T-helper 1 cell treated with Interleukin-12 subunit alpha and Interleukin-12 subunit beta and Interleukin-4 antibody, amounts not matched to agents 30 μg/mL and 1 μg/mL, for 36 hours (primary cell): ENCODE data around the gene PCSK9.

ENCODE experiments used
- H3K27ac Mint-ChIP-seq: one replicate; pipeline ENCODE4 v1.8.0; 2021; ENCODE audit warnings: mild to moderate bottlenecking, mixed read lengths
- H3K27me3 Mint-ChIP-seq: one replicate; pipeline ENCODE4 v1.8.0; 2021; ENCODE audit warnings: low read depth, mixed read lengths
- H3K36me3 Mint-ChIP-seq: one replicate; pipeline ENCODE4 v1.8.0; 2021; ENCODE audit warnings: low read depth, mixed read lengths
- H3K4me1 Mint-ChIP-seq: one replicate; pipeline ENCODE4 v1.8.0; 2021; ENCODE audit warnings: low read depth, mixed read lengths
- H3K4me3 Mint-ChIP-seq: one replicate; pipeline ENCODE4 v1.8.0; 2021; ENCODE audit warnings: mild to moderate bottlenecking, moderate library complexity, mixed read lengths
- H3K9me3 Mint-ChIP-seq: one replicate; pipeline ENCODE4 v1.8.0; 2021; ENCODE audit warnings: mixed read lengths

The PCSK9 gene

DNA sequence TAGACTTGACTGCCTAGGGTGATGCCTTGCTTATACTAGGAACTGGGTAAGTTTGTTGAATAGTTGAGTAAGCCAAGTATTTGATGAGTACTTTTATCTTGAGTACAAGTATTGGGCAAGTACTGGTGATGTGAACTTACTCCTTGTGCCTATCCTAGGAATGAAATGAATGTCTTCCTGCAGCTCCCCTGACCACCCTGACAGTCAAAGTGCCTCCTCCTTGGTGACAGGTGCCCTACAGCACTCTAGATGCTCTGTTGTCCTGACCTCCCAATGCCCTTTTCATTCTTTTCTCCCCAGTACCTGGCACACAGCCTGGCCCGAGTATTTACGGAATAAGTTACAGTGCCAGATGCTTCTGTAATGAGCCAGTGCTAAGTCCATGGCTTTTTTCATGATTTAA lies 25.5 kb downstream of the PCSK9 start:
- H3K9me3 Mint-ChIP-seq = no peaks in the 10 kb centered on the region
- H3K4me3 Mint-ChIP-seq = no peak overlapping the region
- peaks cover 22% of the 10 kb centered on the region for H3K36me3 Mint-ChIP-seq
- peaks cover 14% of the 10 kb centered on the region for H3K4me1 Mint-ChIP-seq
- H3K27ac Mint-ChIP-seq = peak overlapping the region; percentile 11
- no peaks in the 10 kb centered on the region for H3K27me3 Mint-ChIP-seq

DNA sequence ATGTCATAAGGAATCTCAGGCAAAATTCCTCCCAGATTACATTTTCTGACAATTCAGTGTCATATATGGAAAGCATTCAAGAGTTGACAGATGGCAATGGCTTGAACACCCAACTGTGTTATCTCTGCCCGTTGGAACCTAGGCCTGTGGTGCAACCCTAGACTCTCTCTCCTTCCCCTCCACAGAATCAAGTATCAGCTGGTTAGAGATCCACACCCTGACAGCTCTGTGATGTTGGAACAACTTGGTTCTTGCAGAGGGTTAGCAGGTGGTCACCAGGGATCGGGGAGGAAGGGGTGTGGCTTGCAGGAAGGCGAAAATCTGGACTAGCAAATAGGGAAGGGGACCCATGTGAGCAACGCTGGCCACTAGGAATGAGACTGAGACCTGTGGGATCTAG lies 26.3 kb downstream of the PCSK9 start:
- H3K9me3 Mint-ChIP-seq = no peaks in the 10 kb centered on the region
- H3K4me3 Mint-ChIP-seq = no peak overlapping the region
- no peaks in the 10 kb centered on the region for H3K27me3 Mint-ChIP-seq
- H3K36me3 Mint-ChIP-seq = peaks cover 30% of the 10 kb centered on the region
- H3K4me1 Mint-ChIP-seq = peaks cover 9% of the 10 kb centered on the region
- no peak overlapping the region for H3K27ac Mint-ChIP-seq

- Mint-ChIP-seq H3K27me3 (no peaks in the 10 kb centered on the region), H3K9me3 (no peaks in the 10 kb centered on the region), H3K4me1 (peaks cover 5% of the 10 kb centered on the region), H3K36me3 (peaks cover 40% of the 10 kb centered on the region), H3K4me3 (no peak overlapping the region), H3K27ac (no peak overlapping the region)
Observed at GRCh38 chr1:55067022-55067778, 27.9 kb downstream of the PCSK9 start.

GRCh38 chr1:55067914-55068313 lies 28.6 kb downstream of the PCSK9 start:
- Mint-ChIP-seq H3K9me3 (no peaks in the 10 kb centered on the region), H3K4me3 (no peak overlapping the region), H3K36me3 (peaks cover 46% of the 10 kb centered on the region), H3K27ac (no peak overlapping the region), H3K4me1 (peaks cover 5% of the 10 kb centered on the region), H3K27me3 (no peaks in the 10 kb centered on the region)

DNA sequence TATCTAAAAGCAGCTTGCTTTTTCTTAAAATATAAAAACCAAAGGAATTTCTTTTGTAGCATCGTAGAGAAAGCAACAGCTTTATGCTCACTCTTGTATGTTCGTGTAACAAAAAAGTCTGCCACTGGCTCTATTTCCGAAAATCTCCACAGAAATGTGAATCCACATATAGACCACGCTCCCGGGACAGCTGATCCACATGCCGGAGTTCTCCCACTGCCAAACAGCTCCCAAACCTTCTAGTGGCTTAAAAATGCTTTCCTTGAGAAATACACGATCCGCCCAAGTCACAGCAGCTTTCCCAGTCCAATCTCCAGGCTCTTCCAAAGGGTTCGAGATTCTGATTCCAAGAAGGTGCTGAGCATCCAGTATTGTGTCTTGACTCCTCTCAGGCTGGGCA lies 29.3 kb downstream of the PCSK9 start:
- no peaks in the 10 kb centered on the region for H3K27me3 Mint-ChIP-seq
- H3K27ac Mint-ChIP-seq = no peak overlapping the region
- peaks cover 11% of the 10 kb centered on the region for H3K4me1 Mint-ChIP-seq
- no peaks in the 10 kb centered on the region for H3K9me3 Mint-ChIP-seq
- peaks cover 49% of the 10 kb centered on the region for H3K36me3 Mint-ChIP-seq
- H3K4me3 Mint-ChIP-seq = no peak overlapping the region

- no peaks in the 10 kb centered on the region for H3K27me3 Mint-ChIP-seq
- peaks cover 11% of the 10 kb centered on the region for H3K4me1 Mint-ChIP-seq
- peaks cover 50% of the 10 kb centered on the region for H3K36me3 Mint-ChIP-seq
- H3K27ac Mint-ChIP-seq = no peak overlapping the region
- H3K4me3 Mint-ChIP-seq = no peak overlapping the region
- no peaks in the 10 kb centered on the region for H3K9me3 Mint-ChIP-seq
Observed at GRCh38 chr1:55069280-55069679, 29.9 kb downstream of the PCSK9 start.

DNA sequence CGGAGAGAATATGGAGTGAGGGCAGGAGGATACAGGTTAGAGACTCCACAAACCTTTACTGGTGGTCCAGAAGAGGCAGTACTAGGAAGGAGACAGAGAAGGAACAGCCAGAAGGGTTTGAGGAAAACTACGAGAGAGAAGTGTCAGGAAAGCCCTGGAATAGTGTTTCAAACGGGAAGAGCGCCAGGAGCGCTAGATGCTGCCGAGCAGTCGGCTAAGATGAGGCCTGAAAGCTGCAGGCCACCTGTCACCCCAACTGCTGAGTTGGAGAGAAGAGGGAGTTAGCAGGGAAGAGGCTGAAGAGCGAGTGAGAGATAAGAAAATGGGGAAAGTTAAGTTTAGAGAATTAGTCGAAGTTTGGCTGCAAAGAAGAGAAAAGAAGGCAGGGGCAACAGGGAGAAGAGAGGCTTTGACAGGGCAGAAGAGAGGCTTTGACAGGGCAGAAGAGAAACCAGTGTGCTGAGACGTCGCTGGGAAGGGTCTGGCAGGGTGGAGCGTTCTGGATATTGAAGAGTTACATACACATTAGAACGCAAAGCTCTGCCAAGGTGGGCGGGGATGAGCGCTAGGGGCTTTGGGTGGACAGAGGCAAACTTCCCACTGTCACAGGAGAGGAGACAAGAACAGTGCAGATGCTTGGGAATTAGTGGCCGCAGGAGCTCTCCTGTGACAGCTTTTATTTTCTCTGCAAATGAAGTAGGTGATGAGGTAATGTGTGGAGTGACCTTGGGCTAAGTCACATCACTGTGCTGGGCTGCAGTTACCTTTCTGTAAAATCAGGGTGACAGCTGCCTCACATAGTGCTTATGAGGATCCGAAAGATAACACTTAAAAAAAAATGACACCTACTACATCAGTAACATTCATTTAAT lies 31.2 kb downstream of the PCSK9 start:
- Mint-ChIP-seq H3K27me3 (no peaks in the 10 kb centered on the region), H3K4me1 (peaks cover 15% of the 10 kb centered on the region), H3K27ac (peak overlapping the region; percentile 33), H3K9me3 (no peaks in the 10 kb centered on the region), H3K36me3 (peaks cover 58% of the 10 kb centered on the region), H3K4me3 (no peak overlapping the region)

GRCh38 chr1:55071477-55071876 lies 32.1 kb downstream of the PCSK9 start:
- peaks cover 63% of the 10 kb centered on the region for H3K36me3 Mint-ChIP-seq

GRCh38 chr1:55073187-55073916 lies 34.0 kb downstream of the PCSK9 start:
- Mint-ChIP-seq H3K4me1 (peaks cover 10% of the 10 kb centered on the region), H3K9me3 (no peaks in the 10 kb centered on the region), H3K4me3 (no peak overlapping the region), H3K36me3 (peaks cover 57% of the 10 kb centered on the region), H3K27ac (peak overlapping the region; percentile 18), H3K27me3 (no peaks in the 10 kb centered on the region)

More at GRCh38 chr1:55071477-55071876, 32.1 kb downstream of the PCSK9 start:
- peaks cover 15% of the 10 kb centered on the region for H3K4me1 Mint-ChIP-seq
- H3K27me3 Mint-ChIP-seq = no peaks in the 10 kb centered on the region
- no peaks in the 10 kb centered on the region for H3K9me3 Mint-ChIP-seq
- no peak overlapping the region for H3K27ac Mint-ChIP-seq
- H3K4me3 Mint-ChIP-seq = no peak overlapping the region

- Mint-ChIP-seq H3K27me3 (no peaks in the 10 kb centered on the region), H3K36me3 (peaks cover 48% of the 10 kb centered on the region), H3K9me3 (no peaks in the 10 kb centered on the region)
Observed at GRCh38 chr1:55074455-55074854, 35.1 kb downstream of the PCSK9 start.

GRCh38 chr1:55076356-55076755 lies 37.0 kb downstream of the PCSK9 start:
- peaks cover 36% of the 10 kb centered on the region for H3K36me3 Mint-ChIP-seq
- H3K27me3 Mint-ChIP-seq = no peaks in the 10 kb centered on the region
- no peaks in the 10 kb centered on the region for H3K9me3 Mint-ChIP-seq
- no peak overlapping the region for H3K27ac Mint-ChIP-seq
- H3K4me3 Mint-ChIP-seq = no peak overlapping the region
- peaks cover 10% of the 10 kb centered on the region for H3K4me1 Mint-ChIP-seq

More at GRCh38 chr1:55074455-55074854, 35.1 kb downstream of the PCSK9 start:
- Mint-ChIP-seq H3K27ac (no peak overlapping the region), H3K4me3 (no peak overlapping the region), H3K4me1 (peaks cover 10% of the 10 kb centered on the region)

GRCh38 chr1:55078470-55078869 lies 39.1 kb downstream of the PCSK9 start:
- H3K27me3 Mint-ChIP-seq = no peaks in the 10 kb centered on the region
- no peak overlapping the region for H3K27ac Mint-ChIP-seq
- no peaks in the 10 kb centered on the region for H3K9me3 Mint-ChIP-seq
- H3K4me3 Mint-ChIP-seq = no peak overlapping the region
- H3K4me1 Mint-ChIP-seq = peaks cover 6% of the 10 kb centered on the region
- H3K36me3 Mint-ChIP-seq = peaks cover 30% of the 10 kb centered on the region

DNA sequence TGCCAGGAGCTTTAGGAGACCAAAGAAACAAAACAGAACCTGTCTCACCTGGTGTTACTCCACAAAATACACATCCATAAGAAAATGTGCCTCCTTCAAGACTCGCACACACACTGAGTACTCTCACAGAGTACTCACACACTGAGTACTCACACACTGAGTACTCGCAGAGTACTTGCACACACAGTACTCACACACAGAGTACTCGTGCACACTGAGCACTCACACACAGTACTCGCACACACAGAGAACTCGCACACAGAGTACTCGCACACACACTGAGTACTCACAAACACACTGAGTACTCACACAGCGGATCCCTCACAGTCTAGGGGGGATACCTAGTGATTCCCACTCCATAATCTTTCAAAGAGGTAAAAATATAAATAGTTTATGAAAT lies 40.3 kb downstream of the PCSK9 start:
- Mint-ChIP-seq H3K4me1 (peaks cover 4% of the 10 kb centered on the region), H3K27me3 (no peaks in the 10 kb centered on the region), H3K27ac (no peak overlapping the region), H3K36me3 (peaks cover 31% of the 10 kb centered on the region), H3K4me3 (no peak overlapping the region), H3K9me3 (no peaks in the 10 kb centered on the region)

GRCh38 chr1:55081188-55081904 lies 42.0 kb downstream of the PCSK9 start:
- Mint-ChIP-seq H3K9me3 (no peaks in the 10 kb centered on the region), H3K27me3 (no peaks in the 10 kb centered on the region), H3K27ac (no peak overlapping the region), H3K4me3 (no peak overlapping the region), H3K36me3 (peaks cover 29% of the 10 kb centered on the region), H3K4me1 (no peaks in the 10 kb centered on the region)
